HG03066 (cell line): Measurements from ENCODE around the gene CHST5.
"Not testable (repeated sequence)": the region's sequence is repeated elsewhere in the genome, so short reads cannot be mapped to it uniquely, and the experiment has no call there.

ENCODE experiments used
- ATAC-seq: cut with Tn5 transposase; IDR thresholded peaks from one replicate; pipeline ENCODE4 v1.9.1; 2021; ENCODE audit warnings: low read depth; ENCODE audit not compliant: unreplicated experiment

Gene CHST5

GRCh38 chr16:75552951-75553350, 17.0 kb upstream of the CHST5 start:
- ATAC-seq, result no peak

GRCh38 chr16:75550211-75550662, 14.3 kb upstream of the CHST5 start:
- peak; percentile 85 for ATAC-seq

GRCh38 chr16:75548456-75548855, 12.5 kb upstream of the CHST5 start:
- not testable (repeated sequence) for ATAC-seq

GRCh38 chr16:75546293-75546692, 10.4 kb upstream of the CHST5 start:
- ATAC-seq, result no peak

GRCh38 chr16:75545879-75546278, 10.0 kb upstream of the CHST5 start:
- not testable (repeated sequence) for ATAC-seq

- not testable (repeated sequence) for ATAC-seq
These were observed 6.6 kb upstream of the CHST5 start for GRCh38 chr16:75542462-75542861.

- no peak for ATAC-seq
These were observed 5.3 kb upstream of the CHST5 start for GRCh38 chr16:75541236-75541635.

- ATAC-seq, result not testable (repeated sequence)
These were observed 3.1 kb upstream of the CHST5 start for GRCh38 chr16:75538882-75539565.

- ATAC-seq, result no peak
These were observed 1.9 kb upstream of the CHST5 start for GRCh38 chr16:75537776-75538175.

GRCh38 chr16:75535211-75535843, 581 bp downstream of the CHST5 start:
- ATAC-seq, result no peak

GRCh38 chr16:75534560-75535205, 1.2 kb downstream of the CHST5 start:
- ATAC-seq, result no peak

GRCh38 chr16:75532791-75533190, 3.1 kb downstream of the CHST5 start:
- no peak for ATAC-seq

- no peak for ATAC-seq
These were observed 3.7 kb downstream of the CHST5 start for GRCh38 chr16:75532142-75532765.

GRCh38 chr16:75529959-75530358, 5.9 kb downstream of the CHST5 start:
- no peak for ATAC-seq

GRCh38 chr16:75529056-75529905, 6.6 kb downstream of the CHST5 start:
- no peak for ATAC-seq

GRCh38 chr16:75527825-75528299, 8.0 kb downstream of the CHST5 start:
- no peak for ATAC-seq

GRCh38 chr16:75526032-75526790, 9.7 kb downstream of the CHST5 start:
- ATAC-seq, result no peak

GRCh38 chr16:75519175-75519574, 16.7 kb downstream of the CHST5 start:
- no peak for ATAC-seq

- not testable (repeated sequence) for ATAC-seq
These were observed 19.5 kb downstream of the CHST5 start for GRCh38 chr16:75516189-75516966.
